HK-2 (cell line): Measurements from ENCODE around the gene SYTL1.

Experiments
- DNase-seq: peaks from one replicate; pipeline ENCODE4 v3.0.0-alpha.2; 2018; ENCODE audit not compliant: unreplicated experiment

SYTL1 gene

DNA sequence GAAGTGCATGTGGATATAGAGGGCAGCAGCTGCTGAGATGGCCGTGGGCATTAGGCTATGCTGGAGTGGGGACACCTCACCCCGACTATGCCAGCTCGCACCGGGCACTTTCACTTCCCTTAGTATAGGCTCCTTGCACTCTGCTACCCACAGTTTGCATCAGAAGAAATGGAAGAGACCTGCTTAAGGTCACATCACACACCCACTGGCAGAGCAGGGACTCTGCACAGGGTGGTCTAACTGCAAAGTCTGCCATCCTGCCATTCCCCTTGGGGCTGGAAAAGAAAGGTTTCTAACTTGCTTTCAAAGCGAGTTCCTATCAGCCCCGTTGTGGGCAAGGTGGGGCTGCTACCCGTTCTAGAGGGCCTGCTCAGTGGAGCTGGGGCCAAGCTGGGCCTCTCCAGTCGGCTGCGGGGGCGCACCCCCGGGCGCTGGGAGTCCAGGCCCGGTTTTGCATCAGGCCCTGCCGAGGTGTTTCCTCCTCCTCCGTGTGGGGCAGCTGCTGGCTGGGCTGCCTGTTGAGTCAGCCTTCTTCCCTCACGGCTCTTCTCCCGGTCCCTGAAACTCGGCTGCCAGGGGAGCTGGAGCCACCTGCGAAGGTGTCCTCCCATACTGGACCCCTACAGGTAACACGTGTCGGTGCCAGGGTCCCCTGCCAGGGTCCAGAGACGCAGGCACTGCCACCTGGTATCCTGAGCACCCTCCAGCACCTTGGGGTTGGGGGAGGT lies at the start of gene SYTL1:
SYTL1 (plus strand) TSS at position 498 of the 728 bp plus-strand sequence. CDS start 3,313 bp downstream, outside the sequence.
- peak; percentile 79 for DNase-seq

GRCh38 chr1:27292106-27292505 lies 49.7 kb upstream of the SYTL1 start:
- peak; percentile 33 for DNase-seq

DNA sequence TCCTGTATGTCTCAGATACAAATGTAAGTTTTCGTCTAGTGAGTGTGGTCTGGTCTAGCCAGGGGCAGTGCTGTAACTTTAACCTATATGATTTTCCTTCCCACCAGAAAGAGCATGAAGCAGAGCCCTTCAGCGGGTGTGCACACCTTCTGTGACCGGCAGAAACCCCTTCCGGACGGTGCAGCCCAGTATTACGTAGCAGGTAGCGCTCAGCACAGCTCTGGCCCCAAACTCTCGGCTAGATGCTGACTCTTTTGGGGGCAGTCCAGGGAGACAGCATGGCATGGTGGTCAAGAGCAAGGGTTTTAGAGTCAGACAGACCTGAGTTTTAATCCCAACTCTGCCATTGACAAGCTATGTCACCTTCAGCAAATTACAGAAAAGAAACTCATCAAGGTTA lies 47.9 kb upstream of the SYTL1 start:
- no peak for DNase-seq

DNA sequence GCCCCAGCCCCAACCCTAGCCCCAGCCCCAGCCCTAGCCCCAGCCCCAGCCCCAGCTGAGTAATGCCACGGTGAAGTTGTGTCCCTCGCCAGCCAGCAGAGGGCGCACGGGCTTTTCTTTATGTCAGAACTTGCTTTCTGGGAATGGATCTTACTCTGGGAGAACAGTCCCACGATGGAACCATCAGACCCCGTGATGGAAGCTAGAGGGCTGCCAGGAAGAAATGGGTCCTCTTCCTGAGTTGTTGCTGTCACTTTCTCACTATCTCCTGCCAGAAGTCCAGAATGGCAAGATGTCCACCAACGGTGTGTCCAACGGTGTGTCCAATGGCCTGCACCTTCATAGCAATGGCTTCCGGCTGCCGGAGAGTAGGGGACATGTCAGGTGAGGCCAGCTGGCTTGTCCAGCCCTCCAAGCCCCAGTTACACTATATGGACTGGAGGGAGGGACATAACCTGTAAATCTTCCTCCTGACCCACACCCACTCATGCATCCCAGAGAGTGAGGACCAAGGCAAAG lies 45.0 kb upstream of the SYTL1 start:
- peak; percentile 67 for DNase-seq

DNA sequence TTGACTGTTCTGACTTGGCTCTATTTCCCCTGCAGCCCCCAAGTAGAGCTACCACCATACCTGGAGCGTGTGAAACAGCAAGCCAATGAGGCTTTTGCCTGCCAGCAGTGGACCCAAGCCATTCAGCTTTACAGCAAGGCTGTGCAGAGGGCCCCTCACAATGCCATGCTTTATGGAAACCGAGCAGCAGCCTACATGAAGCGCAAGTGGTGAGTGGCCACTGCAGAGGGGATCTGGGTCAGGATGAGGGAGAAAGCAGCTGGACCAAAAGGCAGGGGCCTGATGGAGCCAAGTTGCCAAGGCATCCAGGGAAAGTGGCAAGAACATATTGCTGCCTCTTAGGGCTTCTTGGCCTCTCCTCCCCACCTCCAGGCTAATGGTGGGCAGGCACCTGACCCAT lies 43.9 kb upstream of the SYTL1 start:
- DNase-seq: no peak

DNA sequence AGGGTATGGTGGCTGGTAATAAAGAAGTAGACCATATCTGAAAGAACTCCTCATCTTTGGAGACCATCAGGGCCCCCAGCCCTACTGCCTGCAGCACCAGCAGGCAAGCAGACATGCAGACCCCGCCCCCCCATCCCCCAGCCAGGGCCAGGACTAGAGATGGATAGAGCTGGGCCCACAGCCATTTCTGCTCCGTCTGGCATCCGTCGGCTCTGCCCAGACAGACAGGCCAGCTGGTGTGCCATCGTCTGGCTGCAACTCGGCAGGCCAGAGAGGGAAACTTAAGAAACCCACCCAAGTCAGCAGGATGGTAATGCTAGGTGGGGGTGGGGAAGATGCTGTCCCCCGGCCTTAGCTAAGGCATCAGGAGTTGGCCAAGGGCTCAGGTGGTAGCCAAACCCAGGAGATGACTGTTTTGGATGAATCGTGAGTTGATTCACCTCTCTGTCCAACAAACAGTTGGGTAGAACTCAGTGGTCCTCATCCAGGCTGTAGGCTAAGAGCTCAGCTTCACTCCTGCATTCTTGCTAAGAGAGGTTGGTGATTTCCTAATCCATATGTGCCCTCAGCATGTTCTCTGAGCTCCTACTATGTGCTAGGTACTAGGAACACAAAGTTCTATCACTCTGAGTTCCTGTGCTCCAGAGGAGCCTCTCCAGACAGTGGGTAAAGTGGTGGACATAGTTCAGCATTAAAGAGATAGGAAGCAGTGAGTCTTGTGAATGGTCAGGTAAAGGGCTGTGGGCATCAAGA lies 43.0 kb upstream of the SYTL1 start:
- no peak for DNase-seq

DNA sequence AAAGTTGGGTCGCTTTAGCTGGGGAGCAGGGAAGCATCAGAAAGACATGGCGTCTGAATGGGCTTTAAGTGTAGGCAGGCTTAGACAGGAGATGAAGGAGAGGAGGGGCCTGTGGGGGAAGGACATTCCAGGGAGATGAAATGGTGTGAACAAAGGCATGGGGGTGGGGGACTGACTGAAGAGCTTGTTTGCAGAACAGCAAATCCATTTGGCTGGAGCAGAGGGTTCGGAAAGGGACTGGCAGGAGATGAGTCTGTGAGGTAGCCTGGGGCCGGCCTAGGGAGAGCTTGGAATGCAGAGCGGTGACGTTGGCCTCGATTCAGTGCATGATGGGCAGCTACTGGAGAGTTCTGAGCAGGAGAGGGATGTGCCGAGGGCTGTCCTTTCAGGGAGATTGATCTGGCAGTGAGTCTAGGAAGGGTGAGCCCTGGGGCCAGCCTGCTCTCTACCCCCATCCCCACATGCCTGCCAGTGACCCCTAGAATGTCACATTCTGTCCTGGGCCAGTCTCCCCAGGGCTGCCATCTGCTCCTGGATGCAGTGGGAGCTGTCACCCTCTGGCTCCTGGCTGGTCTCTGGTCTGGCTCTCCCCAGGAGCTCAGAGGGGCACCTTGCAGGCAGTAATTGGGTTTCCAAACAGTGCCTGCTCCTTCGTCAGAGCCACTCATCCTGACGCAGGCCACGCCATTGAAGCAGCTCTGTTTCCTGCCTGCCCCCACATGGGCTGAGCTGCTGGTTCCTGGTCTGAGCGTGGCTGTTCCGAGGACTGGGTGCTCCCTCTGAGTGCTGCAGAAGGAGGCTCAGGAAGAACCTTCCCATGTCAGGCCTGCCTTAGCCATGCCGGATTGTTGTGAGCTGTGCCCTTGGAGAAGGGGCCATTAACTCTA lies 42.2 kb upstream of the SYTL1 start:
- peak; percentile 94 for DNase-seq

- peak; percentile 93 for DNase-seq
Observed at GRCh38 chr1:27300341-27301051, 41.3 kb upstream of the SYTL1 start.

DNA sequence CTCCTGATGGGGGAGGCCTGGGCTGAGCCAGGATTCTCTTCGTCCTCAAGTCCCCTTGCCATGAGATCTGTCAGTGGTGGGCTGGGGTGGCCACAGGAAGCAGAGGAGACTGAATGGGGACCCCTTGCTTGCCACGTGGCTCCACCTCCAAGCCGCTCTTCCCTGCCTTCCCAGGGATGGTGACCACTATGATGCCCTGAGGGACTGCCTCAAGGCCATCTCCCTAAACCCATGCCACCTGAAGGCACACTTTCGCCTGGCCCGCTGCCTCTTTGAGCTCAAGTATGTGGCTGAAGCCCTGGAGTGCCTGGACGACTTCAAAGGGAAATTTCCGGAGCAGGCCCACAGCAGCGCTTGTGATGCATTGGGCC lies 40.8 kb upstream of the SYTL1 start:
- DNase-seq: no peak

GRCh38 chr1:27301582-27302199 lies 40.1 kb upstream of the SYTL1 start:
- DNase-seq: no peak

GRCh38 chr1:27302612-27303011 lies 39.2 kb upstream of the SYTL1 start:
- DNase-seq: no peak

DNA sequence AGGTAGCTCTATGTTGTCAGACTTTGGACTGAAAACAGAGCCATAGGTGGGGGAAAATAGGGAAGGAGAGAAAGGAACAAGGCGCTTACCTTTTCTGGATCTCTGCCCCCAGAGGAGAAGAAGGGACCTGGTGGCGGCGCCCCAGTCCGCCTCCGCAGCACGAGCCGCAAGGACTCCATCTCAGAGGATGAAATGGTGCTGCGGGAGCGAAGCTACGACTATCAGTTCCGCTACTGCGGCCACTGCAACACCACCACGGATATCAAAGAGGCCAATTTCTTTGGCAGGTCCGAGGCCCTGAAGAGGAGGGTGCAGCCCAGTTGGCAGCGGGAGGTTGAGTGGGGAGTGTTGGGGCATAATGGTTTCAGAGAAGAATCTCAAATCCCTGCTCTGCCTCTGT lies 38.3 kb upstream of the SYTL1 start:
- DNase-seq: no peak

GRCh38 chr1:27306071-27306470 lies 35.8 kb upstream of the SYTL1 start:
- DNase-seq: no peak

GRCh38 chr1:27306892-27307761 lies 34.7 kb upstream of the SYTL1 start:
- DNase-seq: no peak

DNA sequence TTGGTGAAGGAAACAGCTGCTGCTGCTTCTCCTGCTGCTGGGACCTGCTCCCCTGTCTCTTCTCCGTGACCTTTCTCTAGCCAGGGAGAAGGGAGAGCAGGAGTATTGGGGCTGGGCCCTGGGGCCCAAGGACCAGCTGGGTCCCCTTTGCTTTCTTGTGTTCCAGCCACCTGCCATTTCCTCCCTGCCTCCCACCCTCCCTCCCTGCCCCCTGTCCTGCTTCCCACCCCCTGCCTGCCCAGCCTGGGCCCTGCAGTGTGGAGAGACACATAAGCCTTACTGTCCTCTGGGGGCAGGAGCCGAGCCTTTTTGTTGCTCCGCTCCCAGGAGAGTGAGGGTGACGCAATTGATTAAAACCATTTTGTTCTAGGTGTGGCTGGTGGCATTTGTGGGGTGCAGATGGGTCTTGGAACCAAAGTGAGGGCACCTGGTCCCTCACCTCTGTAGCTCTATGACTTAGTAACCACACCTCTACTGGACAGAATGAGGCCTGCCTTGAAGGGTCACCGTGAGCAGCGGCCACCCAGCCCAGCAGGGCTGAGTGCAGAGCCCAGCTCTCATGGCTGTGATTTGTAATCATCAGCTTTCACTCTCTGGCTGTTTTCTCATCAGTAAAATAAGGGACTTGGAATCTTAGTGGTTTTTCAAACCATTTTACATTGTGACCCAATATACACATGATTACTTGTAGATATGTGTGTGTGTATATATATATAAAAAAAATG lies 33.8 kb upstream of the SYTL1 start:
- DNase-seq: no peak

DNA sequence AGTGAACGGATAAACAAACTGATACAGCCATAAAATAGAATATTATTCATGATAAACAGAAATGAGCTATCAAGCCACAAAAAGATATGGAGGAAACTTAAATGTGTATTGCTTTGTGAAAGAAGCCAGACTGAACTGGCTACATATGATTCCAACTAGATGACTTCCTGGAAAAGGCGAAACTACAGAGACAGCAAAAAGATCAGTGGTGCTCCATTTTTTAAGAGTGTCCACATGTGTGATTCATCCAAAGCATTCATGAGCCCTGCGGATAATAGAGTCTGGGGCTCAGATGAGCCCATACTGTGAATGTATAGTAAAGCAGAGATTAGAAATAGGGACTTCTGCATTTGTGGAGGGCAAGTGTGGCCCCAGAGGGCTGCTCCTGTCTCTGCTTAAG lies 27.7 kb upstream of the SYTL1 start:
- no peak for DNase-seq

GRCh38 chr1:27314737-27315136 lies 27.1 kb upstream of the SYTL1 start:
- no peak for DNase-seq

DNA sequence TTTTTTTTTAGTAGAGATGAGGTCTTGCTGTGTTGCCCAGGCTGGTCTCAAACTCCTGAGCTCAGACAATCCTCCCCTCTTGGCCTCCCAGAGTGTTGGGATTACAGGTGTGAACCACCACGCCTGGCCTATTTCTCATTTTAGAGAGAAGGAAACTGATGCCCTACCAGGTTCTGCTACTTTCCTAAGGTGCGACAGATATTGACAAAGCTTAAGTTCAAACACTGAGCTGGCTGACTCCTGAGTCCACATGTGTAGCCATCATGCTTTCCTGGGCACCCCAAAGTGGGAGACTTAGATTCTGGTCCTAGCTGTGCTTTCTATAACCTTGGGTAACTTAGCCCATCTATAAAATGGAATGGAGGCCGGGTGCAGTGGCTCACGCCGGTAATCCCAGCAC lies 25.0 kb upstream of the SYTL1 start:
- DNase-seq: no peak

GRCh38 chr1:27318136-27318535 lies 23.7 kb upstream of the SYTL1 start:
- DNase-seq: no peak
